Activated T-cell treated with anti-CD3 and anti-CD28 coated beads for 4 hours (primary cell): ENCODE measurements around the gene UBE2G2.

Experiments used
- DNase-seq: peaks from one replicate; pipeline ENCODE4 v3.0.0-alpha.2; 2020

The UBE2G2 gene

DNA sequence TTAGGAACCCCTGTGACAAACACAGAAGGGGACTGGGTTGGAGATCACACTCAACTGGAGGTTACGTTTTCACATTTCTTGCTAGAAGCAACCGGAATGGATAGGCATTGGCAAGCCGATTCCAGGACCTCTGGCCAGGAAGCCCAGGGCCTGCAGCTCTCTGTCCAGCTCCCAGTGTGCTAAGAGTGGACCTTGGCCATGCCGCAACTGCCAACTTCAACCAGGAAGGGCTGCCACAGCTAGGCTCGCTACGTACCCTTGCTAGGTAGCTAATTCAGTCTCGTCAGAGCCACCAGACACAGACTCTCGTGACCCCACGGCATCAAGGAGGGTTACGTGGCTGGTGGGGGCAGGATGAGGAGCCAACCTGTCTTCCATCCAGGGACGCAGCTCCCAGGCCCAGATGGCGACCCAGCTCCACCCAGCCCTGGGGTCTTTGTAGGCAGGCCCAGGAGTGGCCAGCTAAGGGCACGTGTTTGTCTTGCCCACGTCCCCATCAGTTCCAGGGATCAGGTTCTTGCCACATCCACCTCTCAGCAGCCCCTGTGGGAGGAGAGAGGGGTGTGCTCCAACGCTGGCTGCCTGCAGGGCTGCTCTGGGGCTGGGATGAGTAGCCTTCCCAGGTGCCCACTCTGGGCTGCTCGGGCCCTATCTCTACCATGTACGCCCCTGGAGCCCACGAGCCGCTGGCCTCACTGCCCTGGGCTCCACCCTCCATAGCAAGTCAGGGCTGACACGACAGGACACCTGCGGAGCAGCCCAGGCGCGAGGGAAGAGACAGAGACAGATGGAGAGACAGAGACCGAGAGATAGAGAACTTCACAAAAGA, 39.2 kb downstream of the UBE2G2 start:
- DNase-seq, result no peak

DNA sequence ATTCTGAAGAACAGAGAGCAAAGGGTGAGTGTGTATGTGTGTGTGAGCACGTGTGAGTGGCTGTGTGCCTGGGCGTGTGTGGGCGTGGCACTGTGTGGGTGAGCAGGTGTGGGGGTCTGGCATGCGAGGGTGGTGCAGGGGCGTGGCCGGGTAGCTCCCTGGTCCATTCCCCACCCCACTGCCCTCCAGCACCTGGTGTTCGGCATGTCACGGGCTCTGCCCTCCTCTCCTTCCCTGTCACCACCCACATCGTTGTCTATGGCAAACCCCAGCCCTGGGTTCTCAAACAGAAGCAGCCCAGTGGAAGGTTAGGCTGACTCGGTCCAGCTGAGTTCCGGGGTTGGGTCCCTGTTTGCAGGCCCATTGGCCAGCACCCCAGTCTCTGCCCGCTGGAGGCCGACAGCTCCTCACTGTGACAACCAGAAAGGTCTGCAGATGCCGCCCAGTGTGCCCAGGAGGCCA, 39.8 kb downstream of the UBE2G2 start:
- DNase-seq, result no peak

DNA sequence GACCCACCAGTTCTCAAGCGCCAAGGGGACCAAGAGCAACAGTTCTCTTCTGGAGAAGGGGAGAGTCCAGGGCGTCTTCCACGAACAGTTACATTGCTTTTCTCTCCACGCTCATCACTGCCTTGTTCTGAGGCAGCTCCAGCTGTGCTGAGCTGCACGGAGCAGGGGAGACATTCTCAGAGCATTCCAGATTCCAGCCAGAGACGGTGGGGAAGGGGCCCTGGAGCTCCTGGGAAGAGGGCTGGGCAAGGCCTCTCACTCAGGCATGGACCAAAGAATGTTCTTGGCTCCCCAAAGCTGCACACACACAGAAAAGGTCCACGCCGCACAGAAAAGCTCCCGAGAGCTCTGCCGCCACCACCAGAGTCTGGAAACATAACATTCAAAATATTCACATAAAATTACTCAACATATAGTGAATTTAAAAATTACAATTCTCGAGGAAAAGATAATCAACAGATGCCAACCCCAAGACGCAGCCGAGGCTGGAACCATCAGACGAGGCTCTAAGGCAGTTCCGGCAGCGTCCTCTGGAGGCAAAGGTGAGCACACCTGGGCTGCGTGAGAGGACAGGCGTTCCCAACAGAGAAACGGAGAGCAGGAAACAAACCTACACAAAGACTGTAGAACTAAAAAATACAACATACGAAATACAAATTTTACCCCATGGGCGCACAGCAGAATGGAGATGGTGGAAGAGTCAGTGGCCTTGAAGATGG, 40.5 kb downstream of the UBE2G2 start:
- DNase-seq, result no peak

DNA sequence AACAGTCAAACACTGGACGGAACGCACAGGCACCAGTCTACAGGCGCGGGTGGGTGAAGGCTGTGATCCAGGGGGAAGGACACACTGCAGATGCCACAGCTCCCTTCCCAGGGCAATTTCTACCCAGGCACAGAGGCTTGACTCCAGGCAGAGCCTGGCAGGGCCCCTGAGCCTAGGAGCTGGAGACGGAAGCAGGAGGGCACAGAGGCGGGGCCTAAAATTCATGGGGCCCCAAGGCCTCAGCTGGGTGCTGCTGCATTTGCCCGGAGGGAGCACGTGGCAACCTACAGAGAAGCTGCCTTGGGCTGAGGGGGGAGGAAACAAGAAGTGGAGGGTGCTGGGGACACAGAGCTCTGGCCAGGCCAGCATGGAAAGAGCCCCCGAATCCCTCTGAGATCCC, 41.2 kb downstream of the UBE2G2 start:
- no peak for DNase-seq

DNA sequence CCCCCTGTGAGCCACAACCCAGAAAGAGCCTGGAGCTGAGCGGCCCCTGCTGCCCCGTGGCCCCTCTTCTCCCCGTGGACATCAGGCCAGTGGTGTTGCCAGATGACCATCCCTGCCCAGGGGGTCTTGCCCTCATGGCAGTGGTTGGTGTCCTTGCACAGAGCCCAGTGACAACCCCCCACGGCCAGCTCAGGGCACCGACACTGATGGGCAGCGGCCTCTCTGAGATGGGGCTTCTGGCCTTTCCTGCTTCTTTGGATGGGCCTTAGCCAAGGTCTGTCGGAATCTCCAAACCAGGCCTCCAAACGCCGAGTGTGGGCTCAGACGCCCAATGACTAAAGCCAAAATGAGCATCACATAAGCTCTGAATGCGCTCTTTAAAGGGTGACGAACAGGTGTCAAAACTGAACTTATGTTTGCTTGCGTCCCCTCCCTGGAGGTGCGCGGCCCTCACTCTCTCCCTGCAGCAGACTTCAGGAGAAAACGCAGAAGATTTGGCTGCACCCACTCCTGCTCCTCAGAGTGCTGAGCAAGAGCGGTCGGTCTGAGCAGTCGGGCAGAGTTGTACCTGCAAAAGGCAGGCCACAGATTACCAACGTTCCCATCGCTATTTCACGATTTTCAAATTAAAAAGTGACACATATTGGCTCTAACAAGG, 41.9 kb downstream of the UBE2G2 start:
- no peak for DNase-seq

DNA sequence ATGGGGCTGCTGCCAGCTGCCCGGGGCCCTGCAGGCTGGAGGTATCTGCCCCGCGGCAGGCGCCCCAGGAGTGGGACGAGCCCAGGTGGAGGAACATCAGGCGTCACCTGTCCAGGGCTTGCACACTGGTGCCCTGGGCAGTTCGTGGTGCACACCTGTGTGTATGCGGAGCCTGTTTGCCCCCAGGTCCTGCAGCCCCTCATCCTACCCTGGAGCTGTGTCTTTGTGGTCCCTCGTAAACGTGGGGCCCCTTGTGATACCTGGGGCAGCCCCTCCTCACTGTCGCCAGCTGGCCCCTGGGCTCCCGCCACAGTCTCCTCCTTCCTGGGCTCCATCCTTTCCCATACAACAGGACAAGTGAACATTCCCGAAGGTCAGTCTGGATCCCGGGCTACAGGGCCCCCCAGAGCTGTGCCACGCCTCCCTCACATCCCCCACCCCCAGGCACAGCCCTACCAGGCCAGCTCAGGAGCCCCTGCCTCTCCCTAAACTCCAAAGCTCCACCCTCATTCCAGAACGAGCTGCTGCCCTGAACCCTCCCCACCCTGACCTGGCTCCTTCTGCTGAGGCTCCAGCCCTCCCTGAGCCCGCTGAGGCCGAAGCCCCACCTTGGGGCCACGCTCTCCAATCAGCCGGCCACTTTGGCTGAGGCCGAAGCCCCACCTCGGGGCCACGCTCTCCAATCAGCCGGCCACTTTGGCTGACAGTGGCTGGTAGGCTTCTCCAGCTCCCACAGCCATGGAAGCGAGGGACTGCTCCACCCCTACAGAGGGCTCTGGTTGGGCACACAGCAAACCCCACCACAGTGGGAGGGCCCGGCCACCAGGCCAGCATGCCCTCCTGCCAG, 42.6 kb downstream of the UBE2G2 start:
- no peak for DNase-seq

DNA sequence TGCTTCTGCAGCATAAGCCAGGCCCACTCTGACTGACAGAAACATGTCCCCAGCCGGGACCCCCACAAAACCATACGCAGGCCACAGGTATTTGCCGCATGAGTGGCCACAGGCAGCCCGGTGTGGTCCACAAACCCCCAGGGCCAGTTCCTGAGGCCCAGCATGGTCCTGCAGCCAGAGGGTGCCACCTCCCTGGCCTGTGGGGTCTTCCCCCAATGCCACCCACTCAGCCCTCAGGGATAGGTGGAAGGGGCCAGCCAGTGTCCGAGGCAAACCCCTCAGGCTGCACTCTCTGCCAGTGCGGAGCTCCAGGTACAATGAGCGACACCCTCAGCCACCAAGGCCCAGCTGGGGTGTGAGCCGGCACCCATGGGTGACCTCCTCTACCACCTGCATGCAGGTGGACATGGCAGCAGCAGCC, 43.5 kb downstream of the UBE2G2 start:
- DNase-seq, result no peak

DNA sequence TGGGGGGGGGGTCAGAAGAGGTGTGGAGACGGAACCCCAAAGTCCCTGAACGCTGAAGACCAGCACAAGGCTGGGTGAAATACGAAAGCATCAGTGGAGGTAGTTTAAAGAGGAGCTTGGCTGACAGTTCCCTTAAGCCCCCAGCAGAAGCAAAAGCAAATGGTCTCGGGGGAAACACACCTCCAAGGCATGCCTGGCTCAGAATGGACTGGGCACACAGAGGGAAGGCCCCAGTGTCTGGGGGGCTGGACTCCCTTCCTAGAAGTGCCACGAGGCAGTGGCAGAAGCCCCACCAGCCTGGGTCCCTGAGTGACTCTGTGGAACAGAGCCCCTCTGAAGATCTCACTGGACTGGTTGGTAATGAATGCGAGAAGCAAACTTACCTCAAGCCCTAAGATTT, 43.9 kb downstream of the UBE2G2 start:
- no peak for DNase-seq

DNA sequence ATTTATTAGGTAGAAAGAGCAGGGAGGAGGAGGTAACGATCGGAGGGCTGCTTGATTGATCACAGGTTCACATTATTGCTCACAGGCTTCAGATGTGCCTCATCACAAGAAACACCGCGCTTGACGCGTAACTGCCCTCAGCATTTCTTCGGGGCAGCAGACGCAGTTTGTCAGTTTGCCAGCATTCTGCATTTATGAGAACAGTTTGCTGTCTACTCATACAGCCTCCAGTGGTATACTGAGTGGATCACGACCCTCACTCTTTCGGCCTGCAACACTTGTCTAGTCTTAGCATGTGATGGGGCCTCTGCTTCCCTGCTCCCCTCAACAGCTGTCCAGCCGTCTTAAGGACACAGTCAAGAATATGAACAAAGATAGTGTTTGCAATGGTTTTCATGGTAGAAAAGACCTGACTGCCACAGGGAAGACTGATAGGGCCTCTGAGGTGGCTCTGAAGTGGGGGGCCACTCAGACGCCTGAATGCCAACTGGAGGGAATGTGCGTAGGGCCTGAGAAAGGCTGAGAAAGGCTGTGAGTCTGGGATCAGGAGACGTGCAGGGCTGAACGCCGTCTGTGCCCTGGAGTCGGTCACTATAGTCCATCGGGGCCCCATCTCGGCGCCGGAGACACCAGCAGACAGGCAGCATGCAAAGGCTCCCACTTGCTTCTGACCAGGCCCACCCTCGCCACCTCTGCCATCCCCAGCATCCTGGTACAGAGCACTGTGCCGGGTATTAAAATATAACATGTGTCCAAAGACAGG, 45.0 kb downstream of the UBE2G2 start:
- no peak for DNase-seq

DNA sequence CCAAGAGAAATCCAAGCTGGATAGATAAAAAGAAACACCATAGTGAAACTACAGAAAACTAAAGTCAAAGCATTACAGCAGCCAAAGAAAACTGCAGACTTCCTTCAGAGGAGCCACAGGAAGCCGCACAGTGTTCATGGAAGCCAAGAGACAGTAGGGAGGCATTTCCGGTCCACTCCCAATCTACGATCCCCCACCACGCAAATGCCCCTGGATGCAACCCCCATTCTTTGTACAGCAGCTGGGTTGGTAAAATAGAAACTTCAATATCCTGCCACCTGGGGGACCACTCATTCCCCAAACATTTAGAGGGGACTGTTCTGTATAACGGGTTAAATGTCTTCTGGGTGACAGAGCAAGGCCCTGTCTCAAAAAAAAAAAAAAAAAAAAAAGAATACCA, 46.4 kb downstream of the UBE2G2 start:
- DNase-seq, result no peak

DNA sequence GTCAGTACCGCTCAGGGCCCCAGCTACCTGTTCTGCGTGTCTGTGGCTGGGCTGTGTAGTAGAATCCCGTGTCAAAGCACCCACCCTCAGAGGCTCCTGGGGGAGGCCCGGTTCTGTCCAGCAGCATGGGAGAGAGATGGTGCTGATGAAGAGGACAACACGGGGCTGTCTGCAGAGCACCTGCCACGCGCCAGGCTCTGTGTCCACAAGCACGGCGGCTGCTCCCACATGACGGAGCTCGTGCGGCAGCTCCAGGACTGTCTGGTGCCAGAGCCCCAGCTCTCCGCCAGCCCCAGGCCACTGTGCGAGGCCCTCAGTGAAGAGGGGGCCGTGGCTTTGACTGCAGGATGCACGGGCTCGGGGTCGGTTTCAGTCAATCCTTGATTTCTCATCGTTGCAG, 48.3 kb downstream of the UBE2G2 start:
- no peak for DNase-seq

DNA sequence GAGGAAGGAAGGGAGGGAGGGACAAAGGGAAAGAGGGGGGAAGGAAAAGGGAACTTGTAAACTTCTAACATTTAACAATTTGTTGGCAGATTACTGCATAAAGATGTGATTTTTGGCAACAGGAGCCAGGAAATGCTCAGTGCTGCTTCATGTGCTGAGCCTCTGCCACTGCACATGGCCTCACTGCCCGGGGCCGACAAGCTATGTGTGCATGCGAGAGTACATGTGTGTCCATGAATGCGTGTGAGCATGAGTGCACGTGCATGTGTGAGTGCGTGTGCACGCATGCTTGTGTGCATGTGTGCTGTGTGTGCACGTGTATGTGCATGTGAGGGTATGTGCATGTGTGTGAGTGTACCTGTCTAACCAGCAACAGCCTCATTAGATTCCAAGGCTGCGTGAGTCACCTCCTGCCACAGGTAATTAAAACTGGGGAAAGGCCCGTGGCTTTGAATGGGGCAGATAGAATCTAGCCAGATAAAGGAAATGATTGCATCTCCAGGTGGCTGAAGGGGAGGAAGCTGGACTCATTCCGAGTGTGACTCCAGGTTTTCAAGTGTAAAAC, 48.9 kb downstream of the UBE2G2 start:
- DNase-seq, result no peak

DNA sequence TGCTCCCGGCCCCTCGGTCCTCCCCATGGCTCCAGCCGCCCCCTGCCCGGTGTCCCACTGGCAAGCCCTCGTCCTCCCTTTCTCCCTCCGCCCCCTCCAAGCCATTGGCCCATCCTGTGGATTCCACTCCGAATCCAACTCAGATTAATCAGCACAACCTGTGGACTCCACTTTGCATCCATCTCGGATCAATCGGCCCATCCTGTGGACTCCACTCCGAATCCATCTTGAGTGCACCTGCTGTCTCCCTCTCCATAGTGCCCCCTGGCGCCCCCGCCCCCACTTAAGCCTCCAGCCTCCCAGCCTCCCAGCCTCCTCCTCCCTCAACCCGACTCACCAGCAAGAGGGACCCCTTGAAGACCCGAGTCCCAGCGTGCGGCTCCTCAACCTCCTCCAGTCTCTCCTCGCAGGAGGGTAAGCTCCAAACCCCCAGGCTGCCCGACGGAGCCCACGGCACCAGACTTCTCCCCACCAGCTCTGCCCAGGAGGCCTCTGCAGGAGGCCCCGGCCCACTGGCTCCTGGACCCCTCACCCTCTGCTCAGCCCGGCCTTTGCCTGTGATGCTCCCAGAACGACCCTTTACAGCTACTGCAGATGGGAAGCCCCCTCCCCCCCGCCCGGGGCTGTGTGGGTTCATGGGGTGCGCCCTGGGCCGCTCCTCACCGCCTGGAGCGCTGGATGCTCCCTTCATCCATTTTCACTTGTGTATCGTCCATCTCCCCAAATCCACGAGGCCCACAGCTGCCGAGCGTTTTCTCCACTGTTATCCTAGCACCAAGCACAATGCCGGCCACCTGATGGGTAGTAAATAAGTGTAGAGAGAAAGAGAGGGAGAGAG, 49.6 kb downstream of the UBE2G2 start:
- DNase-seq, result no peak

DNA sequence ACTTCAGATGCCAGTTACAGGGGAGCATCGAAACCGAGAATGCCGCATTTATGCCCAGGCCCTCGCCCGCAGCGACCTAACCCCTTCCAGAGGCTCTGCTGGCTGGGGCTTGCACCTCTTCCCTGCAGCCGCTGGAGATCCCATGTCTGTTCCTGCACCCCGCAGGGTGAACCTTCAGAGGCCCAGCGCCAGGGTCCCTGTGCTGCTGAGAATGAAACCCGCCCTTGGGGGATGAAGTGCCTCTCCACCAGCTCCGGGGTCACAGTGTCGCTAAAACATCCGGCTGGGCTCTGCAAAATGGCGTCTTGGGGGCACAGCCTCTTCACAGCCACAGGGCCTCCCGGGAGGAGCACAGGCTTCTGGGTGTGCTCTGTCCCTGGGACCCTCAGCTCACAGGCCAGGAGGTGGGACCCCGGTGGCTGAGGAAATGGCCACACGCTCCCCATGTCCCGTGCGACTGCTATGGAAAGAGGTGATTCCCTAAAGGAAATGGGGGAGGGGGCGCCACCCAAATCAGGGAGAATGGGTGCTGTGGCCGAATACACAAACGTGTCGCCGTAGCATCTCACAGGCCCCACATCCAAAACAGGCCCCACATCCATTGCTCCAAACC, 50.3 kb downstream of the UBE2G2 start:
- DNase-seq, result no peak

DNA sequence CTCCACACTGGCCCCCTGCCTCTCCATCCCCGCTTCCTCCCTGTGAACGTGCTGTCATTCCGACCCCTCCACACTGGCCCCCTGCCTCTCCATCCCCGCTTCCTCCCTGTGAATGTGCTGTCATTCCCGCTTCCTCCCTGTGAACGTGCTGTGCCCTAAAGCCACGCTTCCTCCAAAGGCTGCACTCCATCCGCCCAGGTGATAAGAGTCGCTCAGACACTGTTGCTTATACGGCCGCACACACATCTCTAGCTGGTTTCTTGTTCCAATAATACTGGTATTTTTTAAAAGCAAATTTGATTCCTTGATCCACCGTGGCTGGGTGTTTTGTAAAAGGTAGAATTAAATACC, 51.0 kb downstream of the UBE2G2 start:
- no peak for DNase-seq

DNA sequence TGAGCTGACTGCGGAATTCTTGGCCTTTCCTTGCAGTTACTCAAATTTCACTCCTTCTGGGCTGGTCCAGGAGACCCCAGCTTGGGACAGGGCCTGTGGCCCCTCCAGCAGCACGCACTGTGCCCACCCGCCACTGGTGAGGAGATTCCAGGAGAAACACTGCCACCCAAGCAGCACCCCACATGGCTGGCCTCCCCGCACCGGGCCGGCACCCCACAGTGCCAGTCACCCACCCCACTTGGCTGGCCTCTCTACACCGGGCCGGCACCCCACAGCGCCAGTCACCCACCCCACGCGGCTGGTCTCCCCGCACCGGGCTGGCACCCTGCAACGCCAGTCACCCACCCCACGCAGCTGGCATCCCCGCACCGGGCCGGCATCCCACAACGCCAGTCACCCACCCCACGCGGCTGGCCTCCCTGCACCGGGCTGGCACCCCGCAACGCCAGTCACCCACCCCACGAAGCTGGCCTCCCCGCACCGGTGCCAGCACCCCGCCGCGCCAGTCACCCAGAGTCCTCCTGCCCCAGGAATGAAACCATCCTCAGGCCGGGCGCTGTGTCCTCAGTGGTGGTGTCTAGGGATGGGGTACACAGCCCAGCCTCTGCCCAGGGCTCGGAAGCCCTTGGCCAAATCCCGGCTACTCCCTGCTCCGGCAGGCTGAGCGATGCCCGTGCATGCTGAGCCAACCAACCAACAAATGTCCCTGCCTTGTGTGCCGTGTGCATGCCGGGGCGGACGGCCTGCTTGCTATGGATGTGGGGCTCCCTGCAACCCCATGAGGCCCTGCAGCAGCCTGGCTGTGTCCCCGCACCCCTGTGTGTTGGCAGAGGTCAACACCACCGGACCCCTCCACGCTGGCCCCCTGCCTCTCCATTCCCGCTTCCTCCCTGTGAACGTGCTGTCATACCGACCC, 51.6 kb downstream of the UBE2G2 start:
- DNase-seq, result no peak

DNA sequence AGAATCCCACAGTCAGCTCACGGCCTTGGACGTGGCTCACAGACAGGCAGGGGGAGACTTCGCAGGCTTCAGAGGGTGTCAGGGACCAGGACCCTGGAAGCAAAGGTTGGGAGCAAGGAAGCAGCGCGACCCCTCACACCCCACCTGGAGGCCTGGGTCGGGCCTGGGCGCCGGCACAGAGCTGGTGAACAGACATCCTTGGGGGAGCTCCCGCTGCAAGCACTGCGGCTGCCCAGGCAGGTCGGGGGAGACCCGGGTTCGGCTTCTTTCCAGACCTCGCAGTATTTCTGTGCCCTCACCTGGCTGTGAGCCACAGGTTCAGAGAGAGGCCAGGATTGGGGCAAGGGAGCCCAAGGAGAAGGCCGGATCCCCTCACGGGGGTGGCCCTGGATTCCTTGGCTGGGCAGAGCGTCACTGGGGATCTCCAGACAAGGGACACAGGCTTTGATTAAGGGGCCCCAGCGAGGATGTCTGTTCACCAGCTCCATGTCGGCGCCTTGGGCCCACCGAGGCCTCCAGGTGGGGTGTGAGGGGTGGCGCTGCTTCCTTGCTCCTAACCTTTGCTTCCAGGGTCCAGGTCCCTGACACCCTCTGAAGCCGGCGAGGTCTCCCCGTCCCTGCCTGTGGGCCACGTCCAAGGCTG, 52.4 kb downstream of the UBE2G2 start:
- no peak for DNase-seq

DNA sequence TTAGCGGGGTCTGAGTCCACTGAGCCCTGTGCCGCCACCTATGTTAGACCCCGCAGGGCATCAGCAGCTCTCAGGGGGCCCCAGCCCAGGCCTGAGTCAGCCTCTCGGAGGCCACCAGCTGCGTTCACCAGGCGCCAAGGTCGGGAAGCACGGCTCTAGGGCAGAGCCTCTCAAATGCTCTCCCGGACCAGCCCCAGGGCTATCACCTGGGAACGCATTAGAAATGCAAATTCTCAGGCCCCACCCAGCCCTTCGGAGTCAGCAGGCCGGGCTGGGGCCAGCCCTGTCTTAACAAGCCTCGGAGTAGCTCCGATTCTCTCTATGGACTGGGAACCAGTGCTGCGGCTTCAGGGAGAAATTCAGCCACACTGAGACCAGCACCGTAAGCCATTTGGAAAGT, 53.0 kb downstream of the UBE2G2 start:
- no peak for DNase-seq
